Stimulated activated CD4-positive, alpha-beta T cell treated with anti-CD3 and anti-CD28 coated beads, Interleukin-1b, Interleukin-23, amount 100 ng/mL, for 1 hour (primary cell): Measurements from ENCODE around the gene KLRG1.

Source experiments
- DNase-seq, 2 donors: peaks; one replicate each; pipeline ENCODE4 v3.0.0-alpha.2; 2020; ENCODE audit warnings: low read depth in 2 of 2

The KLRG1 gene

DNA sequence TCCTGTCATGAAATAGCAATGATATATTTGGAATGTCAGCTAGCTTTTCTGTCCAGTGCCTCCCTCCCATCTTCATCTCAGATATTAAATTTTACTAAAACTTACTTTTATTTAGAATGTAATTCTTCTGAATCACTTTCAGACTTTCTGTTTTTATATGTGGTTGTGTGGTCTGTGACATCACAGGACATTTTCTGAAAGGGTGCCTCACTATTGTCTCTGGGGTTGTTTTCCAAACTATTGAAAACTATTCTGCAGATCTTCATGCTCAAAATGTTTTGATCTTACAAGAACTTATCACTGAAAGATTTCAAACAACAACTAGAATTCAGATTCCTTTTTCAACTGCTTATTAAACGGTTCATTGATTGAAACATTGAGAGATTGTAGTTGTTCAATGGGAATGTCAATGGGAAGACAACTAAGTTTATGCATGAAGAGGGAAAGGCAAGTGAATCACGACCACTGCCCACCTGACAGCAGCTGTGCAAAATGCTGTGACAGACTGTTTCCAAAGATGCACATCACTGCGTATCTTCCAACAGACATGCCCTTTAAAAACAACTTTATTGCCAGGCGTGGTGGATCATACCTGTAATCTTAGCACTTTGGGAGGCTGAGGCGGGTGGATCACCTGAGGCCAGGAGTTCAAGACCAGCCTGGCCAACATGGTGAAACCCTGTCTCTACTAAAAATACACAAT lies 51.3 kb downstream of the KLRG1 start:
- DNase-seq, result no peak

DNA sequence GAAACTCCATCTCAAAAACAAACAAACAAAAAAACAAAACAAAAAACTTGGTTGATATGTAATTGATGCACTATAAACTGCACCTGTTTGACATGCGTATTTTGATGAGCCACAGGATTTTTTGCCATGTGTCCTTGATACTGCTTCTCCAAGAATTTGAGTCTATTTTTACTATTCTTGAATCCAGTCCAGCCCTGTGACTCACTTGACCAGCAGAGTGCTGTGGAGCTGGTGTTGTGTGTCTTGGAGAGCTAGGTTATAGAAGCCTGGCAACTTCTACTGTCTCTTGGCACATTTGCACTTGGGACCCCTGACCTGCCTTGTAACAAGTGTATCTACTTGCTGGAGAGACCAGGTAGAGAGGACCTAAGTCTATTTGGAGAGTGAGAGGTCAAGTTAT lies 52.0 kb downstream of the KLRG1 start:
- DNase-seq, result no peak

DNA sequence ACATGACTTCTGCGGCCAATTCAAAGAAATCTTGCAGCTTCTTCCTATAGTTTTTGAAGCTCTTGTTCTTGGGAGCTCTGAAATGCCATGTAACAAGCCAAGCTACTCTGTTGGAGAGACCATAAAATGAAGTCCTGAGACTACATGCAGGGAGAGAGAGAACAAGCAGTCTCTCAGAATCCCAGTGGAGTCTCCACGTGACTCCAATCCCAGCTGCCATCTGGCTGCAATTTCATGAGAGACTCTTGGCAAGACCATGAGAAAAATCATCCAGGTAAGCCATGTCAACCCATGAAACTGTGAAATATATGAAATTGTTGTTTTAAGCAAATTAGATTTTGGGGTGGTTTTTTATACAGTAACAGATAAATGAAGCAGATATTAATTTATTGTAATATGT lies 54.4 kb downstream of the KLRG1 start:
- no peak for DNase-seq

DNA sequence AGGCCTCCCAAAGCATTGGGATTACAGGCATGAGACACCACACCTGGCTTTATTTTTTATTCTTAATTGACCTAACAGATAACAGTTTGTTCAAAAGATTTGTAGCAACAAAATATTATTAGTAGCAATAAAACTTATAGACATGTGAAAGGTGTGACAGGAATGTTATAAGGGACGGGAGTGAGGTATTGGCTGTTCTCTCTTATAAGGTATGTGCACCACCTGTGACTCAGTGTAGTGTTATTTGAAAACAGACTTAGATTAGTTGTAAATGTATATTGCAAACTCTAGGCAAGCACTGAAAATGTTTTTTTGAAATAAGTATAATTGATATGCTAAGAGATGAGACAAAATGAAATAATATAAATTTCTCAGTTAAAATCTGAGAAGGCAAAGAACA lies 57.8 kb downstream of the KLRG1 start:
- no peak for DNase-seq

DNA sequence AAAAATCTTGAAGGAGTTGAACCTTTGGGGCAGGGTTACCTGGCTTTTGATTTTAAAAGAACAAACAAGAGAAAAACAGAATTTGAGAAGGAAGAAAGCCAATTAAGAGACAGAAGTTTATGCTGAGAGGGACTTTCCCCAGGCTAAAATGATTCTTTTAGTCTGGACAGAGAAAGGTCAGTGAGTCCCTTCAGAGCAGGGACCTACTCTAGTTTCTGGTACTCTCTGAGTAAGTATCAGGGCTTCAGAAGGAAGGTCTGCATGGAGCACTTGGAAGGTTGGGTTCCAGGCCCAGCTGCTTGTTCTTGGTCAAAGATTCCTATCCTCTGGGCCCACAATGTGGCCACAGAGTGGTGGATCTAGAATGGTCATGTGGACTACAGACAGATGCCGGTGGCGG lies 59.6 kb downstream of the KLRG1 start:
- no peak for DNase-seq

DNA sequence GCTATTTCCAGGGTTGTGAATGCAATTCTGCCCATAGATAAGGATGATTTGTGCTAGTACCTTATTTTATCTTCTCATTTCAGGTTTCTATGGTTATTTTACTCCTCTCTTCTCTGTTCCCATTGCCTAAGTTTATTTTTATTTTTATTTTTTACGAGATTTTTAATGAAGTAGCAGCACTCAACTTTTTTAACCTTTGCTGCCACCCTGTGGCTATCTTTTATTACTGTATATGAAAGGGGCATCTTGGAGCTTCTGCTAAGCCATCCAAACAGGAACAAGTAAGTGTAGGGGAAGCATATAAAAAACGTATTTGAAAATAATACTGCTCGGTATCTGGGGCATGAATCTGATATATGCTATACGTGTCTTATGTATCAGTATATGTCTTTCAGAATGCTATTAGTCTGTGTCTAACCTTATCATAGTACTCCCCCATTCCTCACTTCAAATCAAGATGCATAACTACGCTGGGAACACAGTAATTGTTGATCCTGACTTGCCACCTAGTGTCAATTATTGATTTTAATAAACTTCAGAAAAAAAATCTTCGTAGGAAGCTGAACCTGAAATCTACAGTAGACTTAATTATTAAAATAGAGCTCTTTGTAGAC lies 60.3 kb downstream of the KLRG1 start:
- DNase-seq, result no peak

DNA sequence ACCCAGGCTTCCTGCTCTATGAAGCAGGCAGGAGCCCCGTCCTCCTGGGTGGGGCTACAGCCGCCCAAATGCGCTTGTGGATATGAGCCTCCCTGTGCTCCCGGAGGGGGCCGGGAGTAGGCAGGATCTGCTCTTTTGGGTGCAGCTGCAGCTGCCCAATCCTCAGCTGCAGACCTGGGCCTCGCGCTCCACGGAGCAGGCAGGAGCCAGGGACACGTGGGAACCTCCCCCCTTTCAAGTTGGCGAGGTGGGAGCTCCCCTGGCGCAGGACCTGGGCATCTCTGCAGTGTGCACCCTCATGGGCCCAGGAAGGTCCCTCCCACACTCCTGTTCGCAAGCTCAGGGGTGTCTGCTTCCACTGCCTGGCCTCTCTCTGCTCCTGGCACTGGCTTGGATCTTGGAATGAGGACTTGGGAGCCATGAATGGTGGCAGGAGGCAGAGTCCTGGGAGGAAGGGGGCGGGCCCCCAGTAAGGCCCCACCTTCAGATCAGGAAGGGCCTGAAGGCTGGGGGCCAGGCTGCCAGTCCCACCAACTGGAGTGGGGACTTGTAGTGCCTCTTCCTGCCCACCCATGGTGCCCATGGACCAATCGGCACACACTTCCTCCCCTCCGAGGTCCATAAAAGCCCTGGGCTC lies 61.3 kb downstream of the KLRG1 start:
- no peak for DNase-seq

DNA sequence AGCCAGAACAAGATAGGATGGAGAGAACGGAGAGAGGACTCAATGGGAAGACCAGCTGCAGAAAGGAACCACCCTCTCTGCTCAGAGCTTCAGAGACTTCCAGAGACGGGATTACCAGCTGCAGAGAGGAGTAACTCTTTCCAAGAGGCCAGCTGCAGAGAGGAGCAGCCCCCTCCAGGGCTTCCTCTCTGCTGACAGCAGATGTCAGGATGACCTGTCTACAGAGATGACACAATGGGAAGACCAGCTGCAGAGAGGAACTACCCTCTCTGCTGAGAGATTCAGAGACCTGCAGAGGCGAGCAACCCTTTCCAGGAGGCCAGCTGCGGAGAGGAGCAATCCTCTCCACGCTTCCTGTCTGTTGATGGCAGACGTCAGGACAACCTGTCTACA lies 61.8 kb downstream of the KLRG1 start:
- DNase-seq, result no peak

DNA sequence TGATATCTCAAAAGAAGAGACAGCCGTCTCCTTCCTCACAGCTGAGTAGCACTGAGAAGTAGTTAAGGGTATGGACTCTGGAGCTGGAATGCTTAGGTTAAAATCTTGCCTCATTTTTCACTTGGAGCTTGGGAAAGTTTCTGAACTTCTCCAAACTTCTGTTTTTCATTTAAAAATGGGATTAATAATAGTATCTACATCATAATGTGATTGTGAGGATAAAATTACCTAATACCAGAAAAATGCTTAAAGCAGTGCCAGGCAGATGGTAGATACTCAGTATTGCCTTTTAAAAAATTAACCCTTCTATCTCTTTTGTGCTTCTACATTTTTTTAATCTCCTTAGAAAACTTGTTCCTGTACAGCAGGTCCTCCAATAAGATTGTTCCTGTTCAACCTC lies 63.3 kb downstream of the KLRG1 start:
- DNase-seq, result no peak
